Panc1 (cell line): ENCODE measurements around the gene NOS1AP. TPM values are rescaled to one million over a fixed set of nuclear protein-coding genes. Genes with fewer than 3 reads are reported as not detected.

Experiments used
- ATAC-seq: fragments of 200-7000 bp; cut with Tn5 transposase; 2 replicates; pipeline ENCODE4 v1.9.1; 2020; ENCODE audit warnings: mild to moderate bottlenecking, moderate library complexity
- BruUV-seq: library from RNA; stranded (reverse); fragments of 400-500 nt; replicated peaks from 2 replicates; lab custom pipeline; 2021; lab: Mats Ljungman, UMichigan
- CTCF ChIA-PET: fragments of 300-600 bp; sonication (Branson Sonifier 250); formaldehyde crosslinking; loops from one replicate; lab custom pipeline; 2022; ENCODE audit warnings: antibody characterized with exemption; lab: Charles Lee
- POLR2A ChIA-PET: fragments of 300-600 bp; sonication (Branson Sonifier 250); formaldehyde crosslinking; loops from one replicate; lab custom pipeline; 2022; ENCODE audit warnings: antibody characterized with exemption; lab: Charles Lee
- DNase-seq: peaks from one replicate; pipeline ENCODE4 v3.0.0-alpha.2; 2010; ENCODE audit warnings: low read depth, low spot score
- H3K27ac ChIP-seq: 2 replicates; pipeline ENCODE4 v1.5.1; 2011; ENCODE audit warnings: mild to moderate bottlenecking, low read length, inconsistent platforms
- H3K27me3 ChIP-seq: fragments of 200-500 bp; sonication (Bioruptor generic); 2 replicates; pipeline ENCODE4 v1.6.0; 2014; ENCODE audit warnings: low read length, inconsistent platforms; ENCODE audit not compliant: control insufficient read depth, insufficient read depth
- H3K36me3 ChIP-seq: fragments of 200-500 bp; sonication (Bioruptor generic); 2 replicates; pipeline ENCODE4 v1.5.1; 2014; ENCODE audit warnings: inconsistent platforms, mild to moderate bottlenecking, low read length, moderate library complexity; ENCODE audit not compliant: control insufficient read depth, insufficient read depth
- H3K4me1 ChIP-seq: 2 replicates; pipeline ENCODE4 v1.5.1; 2011; ENCODE audit warnings: inconsistent platforms, mild to moderate bottlenecking, low read length, moderate library complexity; ENCODE audit not compliant: control insufficient read depth, insufficient read depth
- H3K4me3 ChIP-seq, 2 experiments: 2 replicates each; pipeline ENCODE4 v1.5.1; 2011 to 2012; ENCODE audit warnings: low read depth in 2 of 2, low read length in 2 of 2, mild to moderate bottlenecking in 2 of 2, inconsistent platforms in 1 of 2, moderate library complexity in 1 of 2
- H3K9me3 ChIP-seq: fragments of 200-500 bp; sonication (Bioruptor generic); 2 replicates; pipeline ENCODE4 v1.5.1; 2014; ENCODE audit warnings: low read depth, mild to moderate bottlenecking, inconsistent platforms, low read length, moderate library complexity; ENCODE audit not compliant: control insufficient read depth, insufficient read depth
- POLR2AphosphoS5 ChIP-seq: IDR thresholded peaks from 2 replicates; pipeline ENCODE4 v1.6.1; 2012; ENCODE audit warnings: mild to moderate bottlenecking, low read depth, low read length, moderate library complexity
- SIN3A ChIP-seq: IDR thresholded peaks from 2 replicates; pipeline ENCODE4 v1.6.1; 2012; ENCODE audit warnings: low read depth, mild to moderate bottlenecking, low read length, moderate library complexity, borderline replicate concordance; ENCODE audit not compliant: insufficient read depth
- TCF7L2 ChIP-seq: IDR thresholded peaks from 2 replicates; pipeline ENCODE4 v1.6.1; 2011; ENCODE audit warnings: mild to moderate bottlenecking, low read depth, low read length, inconsistent platforms
- in situ Hi-C: cut with HindIII; loops from 2 replicates; pipeline ENCODE4 v1.10.0; 2016; ENCODE audit warnings: low sequenced_read_pairs, low pct_unique_long_range_greater_than_20kb
- intact Hi-C: fragments of 100-400 bp; cut with micrococcal nuclease; formaldehyde crosslinking; loops from one replicate; pipeline ENCODE4 v1.10.0; 2022; ENCODE audit not compliant: unreplicated experiment
- total RNA-seq: library from RNA; stranded (reverse); gene quantifications from one replicate; pipeline ENCODE4 v1.2.1, GENCODE V29; 2021; ENCODE audit not compliant: unreplicated experiment
- TF ChIP-seq, protein P1 (sequence below): fragments of 450-650 bp; IDR thresholded peaks from 2 replicates; pipeline ENCODE4 v1.5.1; 2017; ENCODE audit warnings: mild to moderate bottlenecking
- TF ChIP-seq, protein P2 (sequence below), 2 experiments: IDR thresholded peaks; 2 replicates each; pipeline ENCODE4 v1.6.1; 2011 to 2012; ENCODE audit warnings: low read depth in 2 of 2, control low read depth in 1 of 2, low read length in 1 of 2, mild to moderate bottlenecking in 1 of 2, moderate library complexity in 1 of 2; ENCODE audit not compliant: insufficient read depth in 1 of 2

NOS1AP gene
- total RNA-seq, 1 experiment from 2014 or later, result 27.9 TPM

DNA sequence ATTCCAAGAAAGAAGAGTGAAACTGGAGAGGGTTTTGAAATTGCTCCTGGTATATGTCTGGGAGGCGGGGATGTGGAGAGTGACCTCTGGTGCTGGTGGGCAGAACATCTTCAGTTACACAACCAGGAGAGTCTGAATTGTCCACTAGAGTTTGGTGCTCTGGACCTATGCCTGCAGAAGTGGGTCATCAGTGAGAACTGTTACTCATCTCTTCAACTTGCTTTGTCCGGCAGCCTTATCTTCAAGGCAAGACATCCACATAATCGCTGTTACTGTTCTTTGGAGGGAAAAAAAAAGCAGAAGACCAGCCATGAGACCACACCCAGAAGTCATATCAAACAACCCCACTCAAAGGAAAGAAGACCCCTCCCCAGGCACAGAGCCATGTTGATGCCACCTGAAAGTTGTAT is 327.6 kb downstream of the NOS1AP start:
- no TSS peak for BruUV-seq
- in situ Hi-C loops, result no loop called here
- no peak for TF ChIP-seq POLR2AphosphoS5
- TF ChIP-seq, protein P1, sequence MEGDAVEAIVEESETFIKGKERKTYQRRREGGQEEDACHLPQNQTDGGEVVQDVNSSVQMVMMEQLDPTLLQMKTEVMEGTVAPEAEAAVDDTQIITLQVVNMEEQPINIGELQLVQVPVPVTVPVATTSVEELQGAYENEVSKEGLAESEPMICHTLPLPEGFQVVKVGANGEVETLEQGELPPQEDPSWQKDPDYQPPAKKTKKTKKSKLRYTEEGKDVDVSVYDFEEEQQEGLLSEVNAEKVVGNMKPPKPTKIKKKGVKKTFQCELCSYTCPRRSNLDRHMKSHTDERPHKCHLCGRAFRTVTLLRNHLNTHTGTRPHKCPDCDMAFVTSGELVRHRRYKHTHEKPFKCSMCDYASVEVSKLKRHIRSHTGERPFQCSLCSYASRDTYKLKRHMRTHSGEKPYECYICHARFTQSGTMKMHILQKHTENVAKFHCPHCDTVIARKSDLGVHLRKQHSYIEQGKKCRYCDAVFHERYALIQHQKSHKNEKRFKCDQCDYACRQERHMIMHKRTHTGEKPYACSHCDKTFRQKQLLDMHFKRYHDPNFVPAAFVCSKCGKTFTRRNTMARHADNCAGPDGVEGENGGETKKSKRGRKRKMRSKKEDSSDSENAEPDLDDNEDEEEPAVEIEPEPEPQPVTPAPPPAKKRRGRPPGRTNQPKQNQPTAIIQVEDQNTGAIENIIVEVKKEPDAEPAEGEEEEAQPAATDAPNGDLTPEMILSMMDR, result peak; percentile 32
- intact Hi-C loops, result loop anchor here (10.0 kb wide), 1 partner anchor 632 kb away; the partner anchor contains the start of gene ATF6
- DNase-seq (no peak), ATAC-seq (peak; percentile 76)
- H3K27ac ChIP-seq, result no peak overlapping the region
- ChIA-PET CTCF (no interaction called here), POLR2A (no interaction called here)
- H3K36me3 ChIP-seq, result no peaks in the 10 kb centered on the region; the same call in 1 of the 2 replicates
- no peak overlapping the region for H3K4me3 ChIP-seq
- no peaks in the 10 kb centered on the region for H3K4me1 ChIP-seq
- no peaks in the 10 kb centered on the region for H3K9me3 ChIP-seq
- peaks cover 8% of the 10 kb centered on the region; the same call in 1 of the 2 replicates for H3K27me3 ChIP-seq

DNA sequence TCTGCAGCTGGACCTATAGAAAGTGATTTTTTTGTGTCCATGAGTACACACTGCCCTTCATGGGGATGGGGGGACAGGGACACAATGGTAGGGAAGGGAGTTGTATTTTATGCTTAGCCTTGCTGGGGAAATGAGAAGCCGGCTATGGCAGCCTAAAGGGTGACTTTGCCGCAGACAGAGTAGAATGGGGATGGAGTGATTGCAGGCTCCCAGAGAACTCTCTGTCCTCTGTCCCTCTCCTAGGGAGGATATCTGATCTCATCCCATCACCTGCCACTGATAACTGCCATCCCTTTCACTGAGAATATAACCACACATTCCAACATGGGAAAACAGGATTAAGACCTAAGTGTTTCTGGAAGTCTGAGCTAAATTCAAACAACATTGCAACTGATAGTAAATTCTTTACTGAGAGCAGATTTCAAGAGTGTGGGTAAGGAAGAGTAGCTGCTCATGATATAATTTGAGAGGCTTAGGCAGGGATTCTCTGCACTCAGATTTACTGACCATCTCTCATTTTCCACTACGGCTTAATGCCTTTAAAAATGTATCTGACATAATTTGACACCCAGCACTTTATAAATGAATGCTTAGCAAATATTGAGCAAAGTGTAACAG is 328.6 kb downstream of the NOS1AP start:
- TF ChIP-seq, protein P2, sequence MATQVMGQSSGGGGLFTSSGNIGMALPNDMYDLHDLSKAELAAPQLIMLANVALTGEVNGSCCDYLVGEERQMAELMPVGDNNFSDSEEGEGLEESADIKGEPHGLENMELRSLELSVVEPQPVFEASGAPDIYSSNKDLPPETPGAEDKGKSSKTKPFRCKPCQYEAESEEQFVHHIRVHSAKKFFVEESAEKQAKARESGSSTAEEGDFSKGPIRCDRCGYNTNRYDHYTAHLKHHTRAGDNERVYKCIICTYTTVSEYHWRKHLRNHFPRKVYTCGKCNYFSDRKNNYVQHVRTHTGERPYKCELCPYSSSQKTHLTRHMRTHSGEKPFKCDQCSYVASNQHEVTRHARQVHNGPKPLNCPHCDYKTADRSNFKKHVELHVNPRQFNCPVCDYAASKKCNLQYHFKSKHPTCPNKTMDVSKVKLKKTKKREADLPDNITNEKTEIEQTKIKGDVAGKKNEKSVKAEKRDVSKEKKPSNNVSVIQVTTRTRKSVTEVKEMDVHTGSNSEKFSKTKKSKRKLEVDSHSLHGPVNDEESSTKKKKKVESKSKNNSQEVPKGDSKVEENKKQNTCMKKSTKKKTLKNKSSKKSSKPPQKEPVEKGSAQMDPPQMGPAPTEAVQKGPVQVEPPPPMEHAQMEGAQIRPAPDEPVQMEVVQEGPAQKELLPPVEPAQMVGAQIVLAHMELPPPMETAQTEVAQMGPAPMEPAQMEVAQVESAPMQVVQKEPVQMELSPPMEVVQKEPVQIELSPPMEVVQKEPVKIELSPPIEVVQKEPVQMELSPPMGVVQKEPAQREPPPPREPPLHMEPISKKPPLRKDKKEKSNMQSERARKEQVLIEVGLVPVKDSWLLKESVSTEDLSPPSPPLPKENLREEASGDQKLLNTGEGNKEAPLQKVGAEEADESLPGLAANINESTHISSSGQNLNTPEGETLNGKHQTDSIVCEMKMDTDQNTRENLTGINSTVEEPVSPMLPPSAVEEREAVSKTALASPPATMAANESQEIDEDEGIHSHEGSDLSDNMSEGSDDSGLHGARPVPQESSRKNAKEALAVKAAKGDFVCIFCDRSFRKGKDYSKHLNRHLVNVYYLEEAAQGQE (IDR thresholded peaks at IDR 0.05; ENCODE audit: insufficient read depth in 1 of 2, low read depth in 2 of 2, low read length in 1 of 2), result no peak
- no peak overlapping the region for H3K4me3 ChIP-seq
- H3K4me1 ChIP-seq, result no peaks in the 10 kb centered on the region
- peaks cover 8% of the 10 kb centered on the region; the same call in 1 of the 2 replicates for H3K27me3 ChIP-seq
- ChIA-PET CTCF (no interaction called here), POLR2A (no interaction called here)
- intact Hi-C loops, result loop anchor here (10.0 kb wide), 1 partner anchor 633 kb away; the partner anchor contains the start of gene ATF6
- no TSS peak for BruUV-seq
- H3K27ac ChIP-seq, result no peak overlapping the region
- no peaks in the 10 kb centered on the region for H3K9me3 ChIP-seq
- DNase-seq, result no peak
- ATAC-seq, result no peak
- in situ Hi-C loops, result no loop called here
- H3K36me3 ChIP-seq, result no peaks in the 10 kb centered on the region

DNA sequence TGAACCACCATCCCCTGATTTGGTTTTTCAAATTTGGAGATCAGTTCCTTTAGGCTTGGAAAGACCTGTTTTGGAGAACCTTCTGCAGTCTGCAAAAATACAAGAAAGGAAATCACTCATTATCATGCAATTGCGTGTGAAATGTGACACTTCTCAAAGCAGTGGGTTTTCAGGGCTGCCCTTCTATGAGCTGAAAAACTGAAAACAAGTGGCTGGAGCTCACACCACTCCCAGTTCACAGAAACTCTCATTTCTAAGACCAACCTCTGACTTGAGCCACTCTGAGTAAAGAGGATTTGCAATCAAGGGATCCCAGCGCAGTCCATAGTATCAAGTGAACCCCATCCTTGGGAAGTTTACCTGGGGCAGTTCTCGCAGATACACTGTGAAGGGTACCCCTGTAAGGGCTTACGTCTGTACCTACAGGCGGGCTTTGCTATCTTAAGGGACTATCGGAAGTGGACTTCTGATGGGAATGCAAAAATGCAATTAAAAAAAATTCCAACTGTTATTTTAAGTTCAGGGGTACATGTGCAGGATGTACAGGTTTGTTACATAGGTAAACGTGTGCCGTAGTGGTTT is 329.6 kb downstream of the NOS1AP start:
- TF ChIP-seq TCF7L2 (no peak), SIN3A (no peak), POLR2AphosphoS5 (no peak)
- TF ChIP-seq, protein P1, result no peak
- TF ChIP-seq, protein P2 (IDR thresholded peaks at IDR 0.05; ENCODE audit: insufficient read depth in 1 of 2, low read depth in 2 of 2, low read length in 1 of 2), result no peak
- ATAC-seq (no peak), DNase-seq (no peak)
- Histone ChIP-seq H3K27me3 (peaks cover 8% of the 10 kb centered on the region; the same call in 1 of the 2 replicates), H3K9me3 (no peaks in the 10 kb centered on the region), H3K36me3 (no peaks in the 10 kb centered on the region), H3K4me1 (no peaks in the 10 kb centered on the region), H3K27ac (no peak overlapping the region), H3K4me3 (no peak overlapping the region)
- in situ Hi-C loops (no loop called here), intact Hi-C loops (loop anchor here (10.0 kb wide), 1 partner anchor 634 kb away; the partner anchor contains the start of gene ATF6)
- POLR2A ChIA-PET, result no interaction called here
- BruUV-seq, result no TSS peak
- CTCF ChIA-PET, result no interaction called here
